AG08395 (cell line): ENCODE results near the gene ZNF521.
A peak's percentile ranks its signal among the peaks of the same experiment; 100 is the strongest.

ENCODE experiments used
- DNase-seq: peaks from one replicate; pipeline ENCODE4 v3.0.0; 2012; ENCODE audit warnings: mixed read lengths, low spot score

ZNF521 gene

GRCh38 chr18:25167612-25168410 is 184.2 kb downstream of the ZNF521 start:
- DNase-seq: no peak

DNA sequence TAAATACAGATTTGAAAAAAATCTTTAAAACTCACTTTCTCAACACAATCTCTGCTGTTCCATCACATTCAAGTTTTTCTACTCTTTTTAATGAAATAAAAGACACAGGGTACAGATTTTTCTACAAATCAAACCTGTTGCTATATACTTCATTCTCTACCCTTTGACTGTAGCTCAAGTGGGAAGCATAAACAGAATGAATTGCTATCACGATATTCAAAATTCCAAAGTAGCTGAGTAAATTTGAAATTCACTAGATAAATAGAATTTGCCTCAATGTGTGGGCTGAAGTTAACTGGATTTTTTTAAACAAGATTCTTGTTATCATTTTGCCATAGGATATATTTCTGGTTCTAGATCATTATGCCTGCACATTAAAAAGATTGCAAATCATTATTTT is 185.9 kb downstream of the ZNF521 start:
- DNase-seq: no peak

- peak; percentile 45 for DNase-seq
Observed at GRCh38 chr18:25164848-25165811, 186.8 kb downstream of the ZNF521 start.

GRCh38 chr18:25164211-25164847 is 187.6 kb downstream of the ZNF521 start:
- no peak for DNase-seq

- DNase-seq: no peak
Observed at GRCh38 chr18:25153426-25153825, 198.5 kb downstream of the ZNF521 start.

GRCh38 chr18:25147877-25148488 is 204.0 kb downstream of the ZNF521 start:
- no peak for DNase-seq

GRCh38 chr18:25146512-25146910 is 205.5 kb downstream of the ZNF521 start:
- no peak for DNase-seq

GRCh38 chr18:25145731-25146511 is 206.0 kb downstream of the ZNF521 start:
- no peak for DNase-seq

- peak; percentile 66 for DNase-seq
Observed at GRCh38 chr18:25144820-25145219, 207.1 kb downstream of the ZNF521 start.

- no peak for DNase-seq
Observed at GRCh38 chr18:25141886-25142285, 210.1 kb downstream of the ZNF521 start.

- no peak for DNase-seq
Observed at GRCh38 chr18:25141399-25141798, 210.6 kb downstream of the ZNF521 start.

DNA sequence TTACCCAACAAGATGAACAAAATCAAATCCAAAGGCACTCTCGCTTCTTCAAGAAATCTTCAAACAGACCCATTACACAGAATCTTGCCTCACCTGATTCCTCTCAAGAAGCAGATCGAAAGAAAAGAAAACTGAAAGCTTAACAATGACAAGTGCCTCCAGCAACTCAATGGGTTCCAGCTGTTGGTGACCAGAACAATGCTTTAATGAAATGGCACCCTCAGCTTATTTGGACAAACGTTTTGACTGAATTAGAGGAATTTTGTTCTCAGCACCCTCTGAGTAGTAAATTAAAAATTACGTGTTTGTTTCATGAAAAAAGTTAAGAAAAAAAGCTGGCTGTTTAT is 211.0 kb downstream of the ZNF521 start:
- DNase-seq: no peak

- DNase-seq: no peak
Observed at GRCh38 chr18:25140124-25140961, 211.6 kb downstream of the ZNF521 start.

GRCh38 chr18:25137197-25137472 is 214.8 kb downstream of the ZNF521 start:
- no peak for DNase-seq

DNA sequence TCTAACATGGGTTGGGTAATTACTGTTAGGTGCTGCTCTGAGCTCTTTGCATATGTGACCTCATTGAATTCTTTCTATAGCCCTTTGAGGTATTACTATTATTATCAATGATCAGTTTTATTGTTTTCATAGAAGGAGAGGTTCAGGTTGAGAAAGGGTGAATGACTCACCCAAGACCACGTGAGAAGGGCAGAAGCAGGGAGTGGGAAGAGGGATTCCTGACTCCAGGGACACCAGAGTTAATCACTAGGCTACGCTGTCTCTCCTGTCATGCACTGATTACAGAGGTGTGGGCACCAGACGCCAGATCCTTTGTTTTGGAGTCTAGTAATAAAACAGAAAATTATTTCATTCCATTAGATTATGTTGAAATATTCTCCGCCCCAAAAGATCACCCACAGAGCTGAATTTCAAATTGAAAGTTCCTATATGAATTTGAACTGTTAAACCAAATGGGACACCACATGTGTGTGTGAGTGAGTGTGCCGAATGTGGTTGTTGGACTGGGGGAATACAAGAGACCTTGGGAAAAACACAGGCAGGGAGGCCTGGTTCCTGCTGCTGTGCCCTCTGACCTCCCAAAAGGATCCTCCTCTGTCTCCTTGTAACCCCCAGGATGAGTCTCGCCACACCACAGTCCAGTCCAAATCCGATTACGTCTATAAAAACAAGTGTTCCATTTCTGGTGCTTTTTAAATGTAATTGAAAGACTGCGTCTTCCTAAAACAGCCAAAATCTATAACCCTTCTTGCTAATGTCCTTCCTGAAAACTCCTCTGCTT is 215.4 kb downstream of the ZNF521 start:
- no peak for DNase-seq

GRCh38 chr18:25134861-25135260 is 217.1 kb downstream of the ZNF521 start:
- DNase-seq: no peak

DNA sequence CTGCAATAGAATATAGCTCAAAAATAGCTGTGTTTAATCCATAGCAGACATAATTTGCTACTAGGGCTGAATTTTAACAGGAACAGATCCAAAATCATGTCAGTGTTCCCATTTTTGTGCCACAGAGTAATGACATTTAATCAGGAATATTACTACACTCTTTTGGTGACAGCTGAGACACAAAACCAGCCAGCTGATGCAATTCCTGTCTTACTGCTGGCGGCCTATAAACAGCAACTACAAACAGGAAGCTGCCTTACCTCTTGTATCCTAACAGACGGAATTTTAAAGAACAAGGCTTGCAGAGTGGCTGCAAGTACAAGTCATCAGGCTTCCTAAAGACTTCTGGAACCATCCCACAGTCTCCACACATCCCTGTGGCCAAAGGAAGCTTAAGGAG is 218.1 kb downstream of the ZNF521 start:
- DNase-seq: no peak

DNA sequence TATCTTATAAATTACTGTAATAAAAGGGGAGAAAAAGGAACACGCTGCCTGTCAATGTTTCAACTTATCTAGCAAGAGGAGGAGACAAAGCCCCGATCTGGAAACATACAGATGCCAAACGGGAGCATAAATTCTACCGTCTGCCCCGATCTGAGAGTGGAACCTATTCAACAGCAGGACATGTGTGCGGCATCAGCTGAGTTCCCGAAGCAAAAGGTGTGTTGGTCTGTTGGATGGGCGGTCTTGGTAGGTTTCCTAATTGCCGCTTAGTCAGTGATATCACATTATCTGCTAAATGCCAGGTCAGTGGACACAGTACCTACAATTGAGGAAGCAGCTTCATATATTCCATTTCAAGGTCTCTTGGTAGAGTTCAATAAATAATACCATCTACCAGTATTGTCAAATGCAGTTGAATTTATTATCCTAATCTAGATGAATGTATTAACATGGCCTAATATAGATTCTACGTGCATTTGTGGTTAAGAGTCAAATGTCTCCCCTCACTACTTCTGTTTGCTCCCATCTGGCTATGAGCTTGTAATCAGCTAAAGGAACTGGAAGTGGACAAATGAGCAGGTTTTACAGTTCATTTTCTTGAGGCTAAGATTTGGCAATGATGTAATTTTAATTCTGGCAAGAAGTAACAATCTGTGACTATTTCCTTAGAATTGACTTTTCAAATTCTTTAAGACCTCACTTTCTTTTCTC is 219.0 kb downstream of the ZNF521 start:
- DNase-seq: no peak

- DNase-seq: no peak
Observed at GRCh38 chr18:25126751-25127150, 225.2 kb downstream of the ZNF521 start.
